Subcutaneous abdominal adipose tissue (tissue), 5 donors: Measurements from ENCODE around the gene B4GALT3.
A peak's percentile ranks its signal among the peaks of the same experiment; 100 is the strongest.

Experiments used
- H3K27ac ChIP-seq: one replicate; pipeline ENCODE4 v1.7.0; 2013; ENCODE audit warnings: low read depth, mild to moderate bottlenecking, inconsistent platforms, low read length, moderate library complexity
- H3K27me3 ChIP-seq, 5 donors: one replicate each; pipeline ENCODE4 v1.7.0; 2013; ENCODE audit warnings: low read length in 5 of 5, inconsistent platforms in 1 of 5; ENCODE audit not compliant: control insufficient read depth in 5 of 5, insufficient read depth in 4 of 5
- H3K36me3 ChIP-seq, 5 donors: one replicate each; pipeline ENCODE4 v1.7.0; 2013; ENCODE audit warnings: low read length in 5 of 5; ENCODE audit not compliant: control insufficient read depth in 5 of 5, insufficient read depth in 5 of 5
- H3K4me1 ChIP-seq, 5 donors: one replicate each; pipeline ENCODE4 v1.7.0; 2013; ENCODE audit warnings: low read length in 5 of 5, mild to moderate bottlenecking in 3 of 5, moderate library complexity in 1 of 5; ENCODE audit not compliant: control insufficient read depth in 5 of 5, insufficient read depth in 5 of 5
- H3K4me3 ChIP-seq, 5 donors: one replicate each; pipeline ENCODE4 v1.7.0; 2013; ENCODE audit warnings: low read length in 5 of 5, low read depth in 1 of 5
- H3K9ac ChIP-seq, 5 donors: one replicate each; pipeline ENCODE4 v1.7.0; 2013; ENCODE audit warnings: low read length in 5 of 5, mild to moderate bottlenecking in 4 of 5, moderate library complexity in 3 of 5
- H3K9me3 ChIP-seq, 5 donors: one replicate each; pipeline ENCODE4 v1.7.0; 2013; ENCODE audit warnings: low read length in 5 of 5; ENCODE audit not compliant: control insufficient read depth in 5 of 5
- donor health status: healthy.
- donor health status: healthy.
- donor health status: healthy.
- donor health status: healthy.
- donor health status: healthy.

B4GALT3 gene

DNA sequence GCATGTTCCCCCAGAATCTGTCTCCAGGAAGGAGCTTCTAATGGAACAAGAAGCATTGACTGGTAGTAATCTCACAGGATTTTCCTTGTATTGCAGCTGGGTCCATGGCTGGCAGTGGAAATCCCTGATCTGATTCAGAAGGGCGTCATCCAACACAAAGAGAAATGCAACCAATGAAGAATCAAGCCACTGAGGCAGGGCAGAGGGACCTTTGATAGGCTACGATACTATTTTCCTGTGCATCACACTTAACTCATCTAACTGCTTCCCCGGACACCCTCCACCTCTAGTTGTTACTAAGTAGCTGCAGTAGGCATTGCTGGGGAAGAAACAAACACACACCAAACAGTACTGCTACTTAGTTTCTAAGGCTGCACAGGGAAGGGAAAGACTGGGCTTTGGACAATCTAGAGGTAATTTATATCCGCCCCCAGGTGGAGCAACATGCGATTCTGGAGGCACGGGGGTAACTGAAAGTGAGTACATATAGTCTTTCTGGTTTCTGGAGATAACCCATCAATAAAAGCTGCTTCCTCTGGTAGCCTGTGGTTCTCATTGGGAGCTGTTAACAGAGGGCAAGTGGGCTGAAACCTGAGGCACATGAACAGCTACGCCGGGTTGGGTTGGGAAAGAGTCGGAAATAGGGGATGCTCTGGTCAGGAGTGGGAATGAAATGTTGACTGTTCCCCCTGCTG lies 18.8 kb downstream of the B4GALT3 start:
- H3K27me3 ChIP-seq: no peaks in the 10 kb centered on the region
- H3K4me3 ChIP-seq: peak overlapping the region; percentile 76 to 91 (median 87)
- no peaks in the 10 kb centered on the region for H3K9me3 ChIP-seq
- H3K9ac ChIP-seq: peak overlapping the region; percentile 8 to 82 (median 78)
- H3K4me1 ChIP-seq: peaks cover 5 to 49% (median 35%) of the 10 kb centered on the region in 5 donors
- H3K36me3 ChIP-seq: peaks cover 6 to 42% (median 34%) of the 10 kb centered on the region in 5 donors
- peak overlapping the region; percentile 79 for H3K27ac ChIP-seq

- Histone ChIP-seq H3K4me1 (peaks cover 5 to 52% (median 37%) of the 10 kb centered on the region in 5 donors), H3K4me3 (no peak overlapping the region), H3K36me3 (peaks cover 6 to 36% (median 29%) of the 10 kb centered on the region in 5 donors), H3K9me3 (no peaks in the 10 kb centered on the region), H3K27ac (peak overlapping the region; percentile 79), H3K9ac (no peak overlapping the region), H3K27me3 (no peaks in the 10 kb centered on the region)
Observed at GRCh38 chr1:161157867-161158266, 19.4 kb downstream of the B4GALT3 start.

GRCh38 chr1:161153682-161154337 lies 23.5 kb downstream of the B4GALT3 start, which contains the start of gene UFC1:
Gene UFC1, plus strand, starts transcription at chr1:161153978. Its CDS starts 20 bp downstream, at chr1:161153998.
- H3K36me3 ChIP-seq: peaks cover 6 to 17% (median 10%) of the 10 kb centered on the region in 5 donors
- no peaks in the 10 kb centered on the region for H3K27me3 ChIP-seq
- H3K27ac ChIP-seq: peak within 1 kb of the TSS; percentile 97
- H3K9me3 ChIP-seq: no peaks in the 10 kb centered on the region
- peaks cover 0 to 20% (median 16%) of the 10 kb centered on the region in 5 donors for H3K4me1 ChIP-seq
- peak within 1 kb of the TSS; percentile 76 to 100 (median 99) for H3K4me3 ChIP-seq
- H3K9ac ChIP-seq: peak within 1 kb of the TSS; percentile 84 to 98 (median 92)

- Histone ChIP-seq H3K27ac (peak overlapping the region; percentile 97), H3K36me3 (peaks cover 3 to 13% (median 7%) of the 10 kb centered on the region in 5 donors), H3K9ac (no peak overlapping the region), H3K27me3 (no peaks in the 10 kb centered on the region), H3K4me3 (peak overlapping the region; percentile 76 to 100 (median 99)), H3K9me3 (no peaks in the 10 kb centered on the region), H3K4me1 (peaks cover 0 to 16% (median 14%) of the 10 kb centered on the region in 5 donors)
Observed at GRCh38 chr1:161153176-161153575, 24.1 kb downstream of the B4GALT3 start.

GRCh38 chr1:161145832-161146231 lies 31.5 kb downstream of the B4GALT3 start:
- Histone ChIP-seq H3K9me3 (no peaks in the 10 kb centered on the region), H3K36me3 (no peaks in the 10 kb centered on the region), H3K4me1 (no peaks in the 10 kb centered on the region), H3K27me3 (no peaks in the 10 kb centered on the region), H3K4me3 (no peak overlapping the region), H3K9ac (no peak overlapping the region), H3K27ac (no peak overlapping the region)

DNA sequence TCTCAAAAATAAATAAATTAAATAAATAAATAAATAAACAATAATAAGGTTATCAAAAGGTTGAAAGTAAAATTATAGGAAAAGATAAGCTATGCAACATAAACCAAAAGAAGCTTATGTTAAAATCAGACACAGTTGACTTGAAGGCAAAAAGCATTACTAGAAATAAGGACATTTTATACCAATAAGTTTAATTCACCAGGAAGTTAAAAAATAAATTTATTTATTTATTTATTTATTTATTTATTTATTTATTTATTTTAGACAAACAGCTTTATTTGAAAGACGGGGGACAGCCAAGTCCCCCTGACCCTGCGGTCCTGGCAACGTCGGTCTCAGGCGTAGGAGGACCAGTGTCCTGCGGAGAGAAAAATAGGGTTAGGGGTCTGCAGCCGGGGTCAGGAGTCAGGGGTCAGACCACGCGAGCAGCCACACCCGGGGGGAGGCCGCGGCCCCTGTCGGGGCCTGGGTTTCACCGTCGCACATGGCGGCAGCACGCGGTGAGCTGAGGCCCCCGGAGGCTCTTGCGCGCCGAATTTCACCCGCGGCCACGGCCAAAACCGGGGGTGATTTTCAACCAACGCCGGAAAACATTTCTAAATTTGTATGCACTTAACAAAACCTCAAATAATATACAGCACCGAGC lies 36.4 kb downstream of the B4GALT3 start:
- H3K4me3 ChIP-seq: no peak overlapping the region

GRCh38 chr1:161139766-161140165 lies 37.5 kb downstream of the B4GALT3 start:
- Histone ChIP-seq H3K4me3 (no peak overlapping the region), H3K9me3 (no peaks in the 10 kb centered on the region), H3K36me3 (no peaks in the 10 kb centered on the region), H3K27me3 (no peaks in the 10 kb centered on the region), H3K4me1 (peaks cover 0 to 21% (median 15%) of the 10 kb centered on the region in 5 donors), H3K9ac (no peak overlapping the region), H3K27ac (no peak overlapping the region)

More for the DNA sequence above, 36.4 kb downstream of the B4GALT3 start:
- Histone ChIP-seq H3K4me1 (peaks cover 0 to 21% (median 15%) of the 10 kb centered on the region in 5 donors), H3K27ac (no peak overlapping the region), H3K36me3 (no peaks in the 10 kb centered on the region), H3K27me3 (no peaks in the 10 kb centered on the region), H3K9me3 (no peaks in the 10 kb centered on the region), H3K9ac (no peak overlapping the region)

- peak overlapping the region; percentile 48 for H3K27ac ChIP-seq
- H3K9ac ChIP-seq: peak overlapping the region in 1 of 5 donors; percentile 39
- no peak overlapping the region for H3K4me3 ChIP-seq
- H3K36me3 ChIP-seq: no peaks in the 10 kb centered on the region
- H3K4me1 ChIP-seq: peaks cover 0 to 29% (median 22%) of the 10 kb centered on the region in 5 donors
- H3K9me3 ChIP-seq: no peaks in the 10 kb centered on the region
- no peaks in the 10 kb centered on the region for H3K27me3 ChIP-seq
Observed at GRCh38 chr1:161138431-161138830, 38.9 kb downstream of the B4GALT3 start.

DNA sequence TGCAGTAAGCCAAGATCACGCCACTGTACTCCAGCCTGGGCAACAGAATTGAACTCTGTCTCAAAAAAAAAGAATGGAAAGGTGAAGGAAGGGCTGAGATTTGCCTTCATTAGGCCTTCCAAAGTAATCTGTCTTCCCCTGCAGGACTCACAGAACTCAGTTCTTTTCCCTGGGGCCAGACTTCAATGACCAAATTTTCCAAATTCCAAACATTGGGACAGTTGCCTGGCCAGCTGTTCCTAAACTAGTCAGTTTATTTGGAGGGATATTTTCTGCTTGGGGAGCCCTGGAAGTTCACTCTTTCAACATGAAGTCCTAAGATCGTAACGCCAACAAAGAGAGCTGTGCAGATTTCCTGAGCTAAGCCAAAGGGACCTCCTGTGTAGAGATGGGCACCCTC lies 39.4 kb downstream of the B4GALT3 start:
- Histone ChIP-seq H3K9me3 (no peaks in the 10 kb centered on the region), H3K27ac (peak overlapping the region; percentile 48), H3K9ac (no peak overlapping the region), H3K4me1 (peaks cover 0 to 35% (median 25%) of the 10 kb centered on the region in 5 donors), H3K36me3 (no peaks in the 10 kb centered on the region), H3K27me3 (no peaks in the 10 kb centered on the region), H3K4me3 (no peak overlapping the region)
